Measurements from ENCODE around the gene PRELP. TPM values are rescaled to one million over a fixed set of nuclear protein-coding genes. Genes with fewer than 3 reads are reported as not detected.

PRELP gene
- total RNA-seq, 1 experiment from 2014 or later: 0.07 TPM

GRCh38 chr1:203524824-203525223 is 49.2 kb downstream of the PRELP start:
- no peak overlapping the region for H4K5ac ChIP-seq (ENCODE audit: insufficient read length, low read depth, low read length)
- H3K79me1 ChIP-seq (ENCODE audit: insufficient read depth, low read depth, low read length, poor library complexity, severe bottlenecking): no peaks in the 10 kb centered on the region
- no peak overlapping the region for H3K4ac ChIP-seq (ENCODE audit: low read depth, low read length)
- no peak overlapping the region for H4K91ac ChIP-seq (ENCODE audit: insufficient read length, low read depth, low read length)
- no peak overlapping the region for H3K56ac ChIP-seq (ENCODE audit: insufficient read length, low read depth, low read length)
- no peak overlapping the region for H3K4me2 ChIP-seq (ENCODE audit: insufficient read depth, insufficient read length, low read length)
- H3K9ac ChIP-seq (ENCODE audit: extremely low read depth, insufficient read length, low read length): no peak overlapping the region
- TF ChIP-seq CTCF (conservative IDR thresholded peaks at IDR 0.05): no peak
- no peaks in the 10 kb centered on the region for H3K79me2 ChIP-seq (ENCODE audit: insufficient read depth, low read length)
- Mint-ChIP-seq H3K27me3 (ENCODE audit: low read depth) (peaks cover 32% of the 10 kb centered on the region), H3K27ac (no peak overlapping the region), H3K4me3 (no peak overlapping the region), H3K9me3 (no peaks in the 10 kb centered on the region; a peak in 1 of 5 replicates), H3K36me3 (ENCODE audit: insufficient read depth in 1 of 3, low read depth in 3 of 3) (no peaks in the 10 kb centered on the region), H3K4me1 (peaks cover 60 to 66% of the 10 kb centered on the region in 2 experiments)
- H3K14ac ChIP-seq (ENCODE audit: insufficient read depth, low read length): no peak overlapping the region
- H3K27ac ChIP-seq (ENCODE audit: insufficient read length, low read depth, low read length): no peak overlapping the region
- no peak overlapping the region for H2BK5ac ChIP-seq (ENCODE audit: insufficient read length, low read length)
- no peak overlapping the region for H2AFZ ChIP-seq (ENCODE audit: low read length)
- no peak overlapping the region for H2BK12ac ChIP-seq (ENCODE audit: insufficient read length, low read depth, low read length)
- DNase-seq: no peak
- no peak overlapping the region for H2AK5ac ChIP-seq (ENCODE audit: insufficient read length, low read length)
- H2BK20ac ChIP-seq (ENCODE audit: low read depth, low read length, poor library complexity, severe bottlenecking): no peak overlapping the region
- WGBS (ENCODE audit: extremely low coverage, insufficient read length, low lambda C conversion rate): no CpG with 5 or more reads among the region's 4 CpGs
- no peak overlapping the region for H3K23ac ChIP-seq (ENCODE audit: insufficient read length, low read depth, low read length)
- H4K8ac ChIP-seq (replicated peaks; ENCODE audit: insufficient read length, low read depth, low read length): no peak overlapping the region
- H2BK15ac ChIP-seq (ENCODE audit: low read depth, low read length): no peak overlapping the region
- H3K18ac ChIP-seq (ENCODE audit: insufficient read length, low read depth, low read length): no peak overlapping the region
- peaks cover 9% of the 10 kb centered on the region; the same call in 1 of the 2 replicates for H3K27me3 ChIP-seq (ENCODE audit: insufficient read depth, low read length)
- H3T11ph ChIP-seq (ENCODE audit: low read length): no peak overlapping the region
- H3K9me3 ChIP-seq (ENCODE audit: control insufficient read depth, low read depth, low read length): no peaks in the 10 kb centered on the region
- no peaks in the 10 kb centered on the region for H3K23me2 ChIP-seq (ENCODE audit: insufficient read length, low read depth, low read length, poor library complexity, severe bottlenecking)
- H3K4me1 ChIP-seq (ENCODE audit: insufficient read depth, low read length): peaks cover 13% of the 10 kb centered on the region; the same call in 1 of the 2 replicates
- no peaks in the 10 kb centered on the region for H4K20me1 ChIP-seq (ENCODE audit: control insufficient read depth, insufficient read depth, insufficient read length)
- H2BK120ac ChIP-seq (ENCODE audit: low read depth, low read length, poor library complexity, severe bottlenecking): no peak overlapping the region

Measured in H9 (cell line).